Trophoblast cell (in vitro differentiated cells and primary cell): ENCODE measurements around the gene TREH.
A peak's percentile ranks its signal among the peaks of the same experiment; 100 is the strongest.
"Not testable (repeated sequence)": the region's sequence is repeated elsewhere in the genome, so short reads cannot be mapped to it uniquely, and the experiment has no call there.

ENCODE experiments used
- DNase-seq, 2 donors: peaks; one replicate each; pipeline ENCODE4 v3.0.0-alpha.2; 2016
- H2AFZ ChIP-seq: 2 replicates; pipeline ENCODE4 v1.6.1; 2013; ENCODE audit warnings: low read length, moderate library complexity, mild to moderate bottlenecking; ENCODE audit not compliant: insufficient read depth, poor library complexity
- H2AK5ac ChIP-seq: 2 replicates; pipeline ENCODE4 v1.6.1; 2013; ENCODE audit warnings: mild to moderate bottlenecking, low read length
- H2BK120ac ChIP-seq: 2 replicates; pipeline ENCODE4 v1.6.1; 2013; ENCODE audit warnings: low read length, mild to moderate bottlenecking, moderate library complexity; ENCODE audit not compliant: insufficient read depth, poor library complexity
- H2BK12ac ChIP-seq: 2 replicates; pipeline ENCODE4 v1.6.1; 2013; ENCODE audit warnings: mild to moderate bottlenecking, low read length, moderate library complexity
- H2BK5ac ChIP-seq: 2 replicates; pipeline ENCODE4 v1.6.1; 2013; ENCODE audit warnings: low read length, low read depth, moderate library complexity, mild to moderate bottlenecking; ENCODE audit not compliant: poor library complexity
- H3K14ac ChIP-seq: 2 replicates; pipeline ENCODE4 v1.6.1; 2013; ENCODE audit warnings: mild to moderate bottlenecking, low read length
- H3K18ac ChIP-seq: 2 replicates; pipeline ENCODE4 v1.6.1; 2013; ENCODE audit warnings: mild to moderate bottlenecking, low read length
- H3K23ac ChIP-seq: 2 replicates; pipeline ENCODE4 v1.6.1; 2013; ENCODE audit warnings: low read length
- H3K27ac ChIP-seq: 2 replicates; pipeline ENCODE4 v1.5.1; 2013; ENCODE audit warnings: low read depth, mild to moderate bottlenecking, inconsistent platforms, low read length, moderate library complexity
- H3K27me3 ChIP-seq: 2 replicates; pipeline ENCODE4 v1.6.1; 2013; ENCODE audit warnings: inconsistent platforms, mild to moderate bottlenecking, low read length, moderate library complexity; ENCODE audit not compliant: insufficient read depth
- H3K36me3 ChIP-seq, 2 experiments: 1 replicate in 1 of 2; 2 replicates in 1 of 2; pipeline ENCODE4 v1.6.1; 2013; ENCODE audit warnings: low read length in 2 of 2, mild to moderate bottlenecking in 2 of 2, moderate library complexity in 1 of 2; ENCODE audit not compliant: insufficient read depth in 2 of 2, control insufficient read depth in 1 of 2
- H3K4ac ChIP-seq: 2 replicates; pipeline ENCODE4 v1.6.1; 2013; ENCODE audit warnings: low read depth, mild to moderate bottlenecking, low read length, moderate library complexity
- H3K4me1 ChIP-seq, 2 experiments: 1 replicate in 1 of 2; 2 replicates in 1 of 2; pipeline ENCODE4 v1.6.1; 2013; ENCODE audit warnings: low read length in 2 of 2, mild to moderate bottlenecking in 2 of 2, moderate library complexity in 1 of 2; ENCODE audit not compliant: insufficient read depth in 2 of 2, control insufficient read depth in 1 of 2
- H3K4me2 ChIP-seq: 2 replicates; pipeline ENCODE4 v1.6.1; 2013; ENCODE audit warnings: inconsistent platforms, mild to moderate bottlenecking, low read length, moderate library complexity
- H3K4me3 ChIP-seq: 2 replicates; pipeline ENCODE4 v1.5.1; 2013; ENCODE audit warnings: mild to moderate bottlenecking, low read depth, low read length, inconsistent platforms
- H3K79me1 ChIP-seq: one replicate; pipeline ENCODE4 v1.6.1; 2013; ENCODE audit warnings: low read length
- H3K79me2 ChIP-seq: 2 replicates; pipeline ENCODE4 v1.6.1; 2013; ENCODE audit warnings: low read length, mild to moderate bottlenecking; ENCODE audit not compliant: control insufficient read depth, insufficient read depth, poor library complexity
- H3K9ac ChIP-seq: 2 replicates; pipeline ENCODE4 v1.6.1; 2013; ENCODE audit warnings: mild to moderate bottlenecking, low read length
- H3K9me3 ChIP-seq: 2 replicates; pipeline ENCODE4 v1.6.1; 2013; ENCODE audit warnings: low read depth, mild to moderate bottlenecking, control low read depth, inconsistent platforms, low read length; ENCODE audit not compliant: insufficient read depth
- H4K12ac ChIP-seq: 2 replicates; pipeline ENCODE4 v1.6.1; 2013; ENCODE audit warnings: low read depth, mild to moderate bottlenecking, low read length, moderate library complexity
- H4K8ac ChIP-seq: 2 replicates; pipeline ENCODE4 v1.6.1; 2013; ENCODE audit warnings: low read depth, mild to moderate bottlenecking, low read length, moderate library complexity
- H4K91ac ChIP-seq: one replicate; pipeline ENCODE4 v1.6.1; 2013; ENCODE audit warnings: low read depth, mild to moderate bottlenecking, low read length, moderate library complexity
- WGBS: extraction: QIAGEN DNeasy Blood & Tissue Kit; methylation state at CpG from one replicate; pipeline ENCODE4 v1.1.7; 2013; ENCODE audit warnings: missing lambda C conversion rate; ENCODE audit not compliant: insufficient read length, insufficient coverage; ENCODE audit errors: extremely low coverage; 5-methylcytosine and 5-hydroxymethylcytosine counted together

The TREH gene

GRCh38 chr11:118717733-118718132 is 38.3 kb upstream of the TREH start:
- H3K23ac ChIP-seq, H3K4ac ChIP-seq, H2AK5ac ChIP-seq, H4K8ac ChIP-seq, H2BK12ac ChIP-seq, H4K91ac ChIP-seq, H4K12ac ChIP-seq, H3K14ac ChIP-seq, H3K27ac ChIP-seq, H3K36me3 ChIP-seq, H2AFZ ChIP-seq, H3K79me2 ChIP-seq, H2BK5ac ChIP-seq, H3K27me3 ChIP-seq, H3K4me2 ChIP-seq, H3K4me3 ChIP-seq, DNase-seq, H2BK120ac ChIP-seq, H3K9me3 ChIP-seq, H3K18ac ChIP-seq, H3K9ac ChIP-seq: not testable (repeated sequence)
- no CpG with 5 or more reads among the region's 4 CpGs for WGBS
- peaks cover 10 to 15% of the 10 kb centered on the region in 2 experiments for H3K4me1 ChIP-seq
- H3K79me1 ChIP-seq, result peaks cover 20% of the 10 kb centered on the region

GRCh38 chr11:118717221-118717620 is 37.8 kb upstream of the TREH start:
- H3K27ac ChIP-seq, H3K14ac ChIP-seq, H3K36me3 ChIP-seq, H3K9ac ChIP-seq, DNase-seq, H3K23ac ChIP-seq, H4K91ac ChIP-seq, H3K27me3 ChIP-seq, H4K8ac ChIP-seq, H2BK5ac ChIP-seq, H2AK5ac ChIP-seq, H3K18ac ChIP-seq, H2BK120ac ChIP-seq, H2BK12ac ChIP-seq, H3K4ac ChIP-seq, H3K79me2 ChIP-seq, H3K4me2 ChIP-seq, H3K9me3 ChIP-seq, H2AFZ ChIP-seq, H4K12ac ChIP-seq, H3K4me3 ChIP-seq: not testable (repeated sequence)
- WGBS, result 100% methylated on average over 1 of the region's 6 CpGs
- H3K4me1 ChIP-seq, result peaks cover 10 to 15% of the 10 kb centered on the region in 2 experiments
- peaks cover 20% of the 10 kb centered on the region for H3K79me1 ChIP-seq

- WGBS, result no CpG with 5 or more reads among the region's 4 CpGs
Measured at GRCh38 chr11:118715837-118716260, 36.4 kb upstream of the TREH start.

GRCh38 chr11:118715245-118715831 is 35.9 kb upstream of the TREH start:
- H2BK120ac ChIP-seq, result peak overlapping the region; percentile 68
- peak overlapping the region; percentile 70 for H4K8ac ChIP-seq
- H3K23ac ChIP-seq, result no peak overlapping the region
- WGBS, result no CpG with 5 or more reads among the region's 5 CpGs
- DNase-seq, result no peak
- H4K12ac ChIP-seq, result no peak overlapping the region
- H3K14ac ChIP-seq, result peak overlapping the region; percentile 3
- H3K79me2 ChIP-seq, result peaks cover 2% of the 10 kb centered on the region
- H2BK5ac ChIP-seq, result peak overlapping the region; percentile 90
- H3K18ac ChIP-seq, result peak overlapping the region; percentile 4
- H3K4me2 ChIP-seq, result no peak overlapping the region
- no peaks in the 10 kb centered on the region for H3K9me3 ChIP-seq
- H3K4me3 ChIP-seq, result no peak overlapping the region
- peak overlapping the region; percentile 28 for H4K91ac ChIP-seq
- no peak overlapping the region for H2AFZ ChIP-seq
- H3K27me3 ChIP-seq, result no peaks in the 10 kb centered on the region
- peak overlapping the region; percentile 87 for H2BK12ac ChIP-seq
- H2AK5ac ChIP-seq, result no peak overlapping the region
- peaks cover 10 to 15% of the 10 kb centered on the region in 2 experiments for H3K4me1 ChIP-seq
- H3K27ac ChIP-seq, result peak overlapping the region; percentile 81
- no peak overlapping the region for H3K4ac ChIP-seq
- H3K9ac ChIP-seq, result no peak overlapping the region
- no peaks in the 10 kb centered on the region for H3K36me3 ChIP-seq
- peaks cover 18% of the 10 kb centered on the region for H3K79me1 ChIP-seq

More at GRCh38 chr11:118715837-118716260, 36.4 kb upstream of the TREH start:
- Histone ChIP-seq H4K8ac (peak overlapping the region; percentile 70), H3K23ac (no peak overlapping the region), H4K91ac (peak overlapping the region; percentile 16), H3K4me2 (peak overlapping the region; percentile 2), H4K12ac (no peak overlapping the region), H2AK5ac (no peak overlapping the region), H3K27me3 (no peaks in the 10 kb centered on the region), H2BK120ac (peak overlapping the region; percentile 64), H3K14ac (no peak overlapping the region), H3K9ac (no peak overlapping the region), H2BK5ac (peak overlapping the region; percentile 90), H3K18ac (no peak overlapping the region), H3K79me1 (peaks cover 20% of the 10 kb centered on the region), H2AFZ (no peak overlapping the region), H3K4me3 (no peak overlapping the region), H3K9me3 (no peaks in the 10 kb centered on the region), H3K36me3 (no peaks in the 10 kb centered on the region), H3K27ac (peak overlapping the region; percentile 81), H3K79me2 (peaks cover 2% of the 10 kb centered on the region), H2BK12ac (peak overlapping the region; percentile 30), H3K4ac (no peak overlapping the region), H3K4me1 (peaks cover 10 to 15% of the 10 kb centered on the region in 2 experiments)
- DNase-seq, result peak; percentile 47 to 49
